K562 treated with DMSO at 1 percent for 48 hours (cell line): ENCODE results near the gene THAP3. TPM values are rescaled to one million over a fixed set of nuclear protein-coding genes. Genes with fewer than 3 reads are reported as not detected.

Source experiments
- total RNA-seq: library from RNA; unstranded; fragments of 300-600 nt; gene quantifications from 2 replicates; pipeline ENCODE4 v1.2.3, GENCODE V29; 2022; ENCODE audit warnings: low replicate concordance; ENCODE audit errors: extremely low read depth

Gene THAP3, protein sequence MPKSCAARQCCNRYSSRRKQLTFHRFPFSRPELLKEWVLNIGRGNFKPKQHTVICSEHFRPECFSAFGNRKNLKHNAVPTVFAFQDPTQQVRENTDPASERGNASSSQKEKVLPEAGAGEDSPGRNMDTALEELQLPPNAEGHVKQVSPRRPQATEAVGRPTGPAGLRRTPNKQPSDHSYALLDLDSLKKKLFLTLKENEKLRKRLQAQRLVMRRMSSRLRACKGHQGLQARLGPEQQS
- not detected in 2 replicates for total RNA-seq

DNA sequence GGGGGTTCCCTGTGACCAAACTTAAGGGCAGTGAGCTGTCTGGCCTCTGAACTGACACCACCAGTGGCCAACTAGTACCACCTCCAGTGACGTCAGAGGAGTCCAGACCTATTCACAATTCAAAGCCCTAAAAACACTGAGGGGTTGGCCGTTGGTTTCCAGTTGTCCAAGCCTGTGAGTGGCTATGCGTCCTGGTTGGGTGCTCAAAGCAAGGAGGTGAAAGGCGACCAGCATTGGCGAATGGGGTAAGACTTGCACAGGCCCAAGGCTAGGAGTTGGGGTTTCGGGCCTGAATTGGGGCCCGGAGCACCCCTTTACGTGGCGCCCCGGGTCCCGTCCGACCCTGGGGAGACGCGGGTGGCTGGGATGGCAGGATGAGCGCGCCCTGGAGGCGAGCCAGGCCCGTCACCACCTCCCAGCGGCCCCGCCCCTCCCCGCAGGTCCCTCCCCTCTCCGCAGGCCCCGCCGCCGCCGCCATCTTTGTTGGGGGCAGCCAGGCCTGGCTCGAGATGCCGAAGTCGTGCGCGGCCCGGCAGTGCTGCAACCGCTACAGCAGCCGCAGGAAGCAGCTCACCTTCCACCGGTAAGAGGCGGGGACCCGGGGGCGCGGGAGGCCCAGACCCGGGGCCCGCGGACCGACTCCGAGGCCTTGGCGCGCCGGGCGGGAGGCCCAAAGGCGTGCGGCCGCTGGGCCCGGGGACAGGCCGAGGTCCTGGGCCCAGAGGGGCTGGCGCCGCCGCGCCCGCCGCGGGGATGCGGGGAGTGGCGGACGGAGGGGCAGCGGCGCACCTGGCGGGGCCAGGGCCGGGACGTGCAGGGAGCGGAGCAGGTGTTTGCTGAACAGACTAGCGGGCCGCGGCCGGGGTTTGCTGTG, at the start of gene THAP3:
Gene THAP3 (plus strand): TSS at position 159 of the 874 bp plus-strand sequence. CDS start 351 bp downstream, at position 510.

DNA sequence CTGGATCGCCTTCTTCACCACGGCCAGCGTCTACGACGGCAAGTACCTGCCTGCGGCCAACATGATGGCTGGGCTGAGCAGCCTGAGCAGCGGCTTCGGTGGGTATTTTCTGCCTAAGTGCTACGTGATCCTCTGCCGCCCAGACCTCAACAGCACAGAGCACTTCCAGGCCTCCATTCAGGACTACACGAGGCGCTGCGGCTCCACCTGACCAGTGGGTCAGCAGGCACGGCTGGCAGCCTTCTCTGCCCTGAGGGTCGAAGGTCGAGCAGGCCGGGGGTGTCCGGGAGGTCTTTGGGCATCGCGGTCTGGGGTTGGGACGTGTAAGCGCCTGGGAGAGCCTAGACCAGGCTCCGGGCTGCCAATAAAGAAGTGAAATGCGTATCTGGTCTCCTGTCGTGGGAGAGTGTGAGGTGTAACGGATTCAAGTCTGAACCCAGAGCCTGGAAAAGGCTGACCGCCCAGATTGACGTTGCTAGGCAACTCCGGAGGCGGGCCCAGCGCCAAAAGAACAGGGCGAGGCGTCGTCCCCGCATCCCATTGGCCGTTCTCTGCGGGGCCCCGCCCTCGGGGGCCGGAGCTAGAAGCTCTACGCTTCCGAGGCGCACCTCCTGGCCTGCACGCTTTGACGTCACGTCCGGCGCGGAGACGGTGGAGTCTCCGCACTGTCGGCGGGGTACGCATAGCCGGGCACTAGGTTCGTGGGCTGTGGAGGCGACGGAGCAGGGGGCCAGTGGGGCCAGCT, 45.1 kb upstream of the THAP3 start, which contains the start of gene ZBTB48:
Gene ZBTB48 (plus strand): TSS at position 621 of the 745 bp plus-strand sequence. CDS start 616 bp downstream, outside the sequence.

DNA sequence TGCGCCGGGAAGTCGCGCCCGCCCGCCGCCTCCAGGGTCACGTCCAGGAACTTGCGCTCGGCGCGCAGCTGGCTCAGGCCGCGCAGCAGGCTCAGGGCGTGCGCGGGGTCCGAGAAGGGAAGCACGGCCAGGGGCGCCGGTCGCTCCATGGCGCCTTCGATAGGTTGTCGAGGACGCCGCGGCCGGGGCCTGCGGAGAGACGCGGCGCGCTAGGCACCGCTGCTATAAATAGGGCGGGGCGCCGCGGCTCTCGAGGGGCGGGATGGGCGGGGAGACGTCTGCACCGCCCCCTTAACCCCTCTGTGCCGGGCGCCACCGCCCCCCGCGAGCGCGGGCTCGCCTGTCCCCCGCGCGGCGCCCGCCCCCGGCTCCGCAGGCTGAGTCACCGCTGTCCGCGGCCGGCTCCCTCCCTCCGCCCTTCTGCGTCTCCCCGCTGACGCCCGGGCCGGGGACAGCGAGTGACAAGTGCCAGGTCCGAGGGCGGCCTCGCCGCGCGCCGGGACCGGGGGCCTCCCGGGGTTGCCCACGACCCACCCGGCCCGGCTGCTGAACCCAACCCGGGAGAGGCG, 21.9 kb upstream of the THAP3 start, which contains the start of gene KLHL21:
Gene KLHL21 (minus strand): TSS at position 201 of the 569 bp plus-strand sequence. CDS start 52 bp downstream, at position 149.

DNA sequence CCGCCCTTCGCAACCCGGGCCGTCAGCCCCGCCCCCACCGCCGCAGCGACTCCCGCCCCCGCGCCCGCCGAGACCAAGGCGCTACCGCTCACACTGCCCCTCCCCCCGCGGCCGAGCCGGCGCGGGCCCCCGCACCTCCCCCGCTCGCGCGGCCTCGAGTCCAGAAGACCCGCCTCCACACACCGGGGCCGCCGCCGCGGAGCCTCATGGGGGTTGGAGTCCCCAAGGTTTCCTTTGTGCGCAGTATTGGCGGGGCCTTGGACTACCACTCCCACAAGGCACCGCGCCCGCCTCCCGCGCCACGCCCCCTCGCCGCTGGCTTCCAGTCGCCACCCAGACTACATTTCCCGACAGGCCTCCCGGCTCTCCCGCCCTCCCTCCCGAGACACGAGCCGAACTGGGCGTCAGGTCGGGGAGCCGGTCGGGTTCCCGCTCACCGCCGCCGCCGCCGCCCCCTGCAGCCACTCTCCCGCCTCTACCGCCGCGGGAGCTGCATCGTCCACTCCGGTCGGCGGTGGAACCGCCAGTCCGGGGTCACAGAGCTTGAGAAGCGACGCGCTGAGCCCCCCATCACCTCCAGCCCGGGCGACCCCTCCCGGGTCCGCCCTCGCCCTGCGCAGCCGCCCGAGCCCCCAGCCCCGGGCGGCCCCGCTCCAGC, 11.2 kb upstream of the THAP3 start, which contains the start of gene PHF13:
Gene PHF13 (plus strand): TSS at position 371 of the 658 bp plus-strand sequence. CDS start 336 bp downstream, outside the sequence.

Other genes starting within 250 kb of the THAP3 start
- gene ACOT7, start 231.1 kb upstream of the THAP3 start, total RNA-seq = not detected in 2 replicates
- not detected in 2 replicates for gene HES2, start 204.9 kb upstream of the THAP3 start, total RNA-seq
- gene ESPN, start 200.1 kb upstream of the THAP3 start, total RNA-seq = not detected in 2 replicates
- not detected in 2 replicates for gene TNFRSF25, start 158.7 kb upstream of the THAP3 start, total RNA-seq
- not detected in 2 replicates for gene PLEKHG5, start 133.2 kb upstream of the THAP3 start, total RNA-seq
- gene NOL9, start 70.4 kb upstream of the THAP3 start, total RNA-seq = not detected in 2 replicates
- not detected in 2 replicates for gene TAS1R1, start 69.6 kb upstream of the THAP3 start, total RNA-seq
- gene ZBTB48, start 44.9 kb upstream of the THAP3 start, total RNA-seq = not detected in 2 replicates
- gene KLHL21, start 22.0 kb upstream of the THAP3 start, total RNA-seq = 133 TPM in 1 of 2 replicates, not detected in the other
- not detected in 2 replicates for gene PHF13, start 11.1 kb upstream of the THAP3 start, total RNA-seq
- gene DNAJC11, start 76.9 kb downstream of the THAP3 start, total RNA-seq = not detected in 2 replicates
- not detected in 2 replicates for gene CAMTA1, start 160.6 kb downstream of the THAP3 start, total RNA-seq